ENCODE measurements around the gene BEND6. TPM values are rescaled to one million over a fixed set of nuclear protein-coding genes. Genes with fewer than 3 reads are reported as not detected.

BEND6 gene
- total and polyA plus RNA-seq, 2 of the 13 experiments (the other 11 are each of a cell fraction or from before 2014, with no cell fraction given) = 0.20 to 0.21 TPM

GRCh38 chr6:57064809-57065208 is 109.9 kb downstream of the BEND6 start:
- no peak for DNase-seq (ENCODE audit: low spot score)
- Histone ChIP-seq H3K79me2 (ENCODE audit: insufficient read depth, low read length) (no peaks in the 10 kb centered on the region), H4K20me1 (ENCODE audit: insufficient read depth, low read length) (no peaks in the 10 kb centered on the region), H3K9me3 (ENCODE audit: low read length) (no peaks in the 10 kb centered on the region), H2AFZ (ENCODE audit: low read length) (no peak overlapping the region), H3K4me1 (ENCODE audit: insufficient read depth, low read length) (no peaks in the 10 kb centered on the region), H3K9ac (ENCODE audit: insufficient read depth, low read depth, low read length) (no peak overlapping the region), H3K4me2 (ENCODE audit: low read depth, low read length) (no peak overlapping the region), H3K36me3 (replicated peaks in 1 of 2; ENCODE audit: control insufficient read depth in 1 of 2, insufficient read depth in 2 of 2, low read length in 2 of 2) (peaks cover 5 to 15% of the 10 kb centered on the region in 2 experiments; a peak in 4 of 5 replicates), H3K27ac (ENCODE audit: extremely low read length, insufficient read depth, low read length) (no peak overlapping the region), H3K4me3 (replicated peaks in 1 of 3; ENCODE audit: insufficient read depth in 1 of 3, low read depth in 2 of 3, low read length in 3 of 3) (no peak overlapping the region), H3K27me3 (ENCODE audit: control insufficient read depth in 1 of 2, insufficient read depth in 2 of 2, low read length in 2 of 2) (no peaks in the 10 kb centered on the region)
- BruUV-seq (replicated peaks) = no TSS peak
- ChIA-PET CTCF (ENCODE audit: low intra/inter-chr PET ratio, low total read pairs) (no interaction called here), POLR2A (no interaction called here)
- intact Hi-C loops (cut with micrococcal nuclease; ENCODE audit: unreplicated experiment) = no loop called here
- in situ Hi-C loops (cut with HindIII; ENCODE audit: extremely low pct_ligation_motif_present, low pct_unique_long_range_greater_than_20kb) = no loop called here
- no peak for FAIRE-seq
- WGBS (ENCODE audit: low lambda C conversion rate) = 95% methylated on average over 1 of the region's 1 CpG
- ATAC-seq = no peak
- TF ChIP-seq IKZF5 (CRISPR knock-in tag; IDR thresholded peaks at IDR 0.05) (no peak), ZBTB20 (CRISPR knock-in tag; IDR thresholded peaks at IDR 0.05; ENCODE audit: borderline replicate concordance, low read depth) (no peak), RORA (CRISPR knock-in tag; IDR thresholded peaks at IDR 0.05) (no peak), IRF1 (CRISPR knock-in tag; IDR thresholded peaks at IDR 0.05; ENCODE audit: low read depth) (no peak), ZNF773 (CRISPR knock-in tag; IDR thresholded peaks at IDR 0.05; ENCODE audit: borderline replicate concordance) (no peak), ZBTB7A (CRISPR knock-in tag; IDR thresholded peaks at IDR 0.05) (no peak), ELF4 (CRISPR knock-in tag; IDR thresholded peaks at IDR 0.05; ENCODE audit: borderline replicate concordance) (no peak), KMT2A (CRISPR knock-in tag; IDR thresholded peaks at IDR 0.05) (no peak), DR1 (CRISPR knock-in tag; IDR thresholded peaks at IDR 0.05) (no peak), MAFK (conservative IDR thresholded peaks at IDR 0.05 in 1 of 2, IDR thresholded peaks at IDR 0.05 in 1 of 2; ENCODE audit: low read length in 2 of 2) (no peak), ZNF660 (CRISPR knock-in tag; IDR thresholded peaks at IDR 0.05; ENCODE audit: borderline replicate concordance, low read depth) (no peak), ZBTB7B (CRISPR knock-in tag; IDR thresholded peaks at IDR 0.05) (no peak), CSRNP2 (CRISPR knock-in tag; conservative IDR thresholded peaks at IDR 0.05; ENCODE audit: low read depth) (no peak), CCAR2 (optimal IDR thresholded peaks at IDR 0.05; ENCODE audit: low read depth, low read length) (no peak), DRAP1 (CRISPR knock-in tag; IDR thresholded peaks at IDR 0.05) (no peak)
